ENCODE data around the gene RNU7-1. TPM values are rescaled to one million over a fixed set of nuclear protein-coding genes. Genes with fewer than 3 reads are reported as not detected.

Gene RNU7-1
- total RNA-seq, 4 donors from 2014 or later, result not detected

- Histone ChIP-seq H3K27ac (peak overlapping the region; percentile 89 to 100 (median 95)), H3K4me1 (peaks cover 9 to 58% (median 52%) of the 10 kb centered on the region in 4 donors), H3K9me3 (no peaks in the 10 kb centered on the region), H3K4me3 (peak overlapping the region in 3 of 4 donors; percentile 2 to 83 (median 62)), H3K36me3 (peaks cover 0 to 27% (median 0%) of the 10 kb centered on the region in 3 donors), H3K27me3 (no peaks in the 10 kb centered on the region)
- DNase-seq, result peak in 2 of 3 donors; percentile 82 to 84
- TF ChIP-seq POLR2A (IDR thresholded peaks at IDR 0.05) (peak; percentile 22 to 50), CTCF (IDR thresholded peaks at IDR 0.05) (peak in 4 of 6 experiments; percentile 37 to 52 (median 49))
Measured at GRCh38 chr12:6961695-6962284, 18.2 kb downstream of the RNU7-1 start.

DNA sequence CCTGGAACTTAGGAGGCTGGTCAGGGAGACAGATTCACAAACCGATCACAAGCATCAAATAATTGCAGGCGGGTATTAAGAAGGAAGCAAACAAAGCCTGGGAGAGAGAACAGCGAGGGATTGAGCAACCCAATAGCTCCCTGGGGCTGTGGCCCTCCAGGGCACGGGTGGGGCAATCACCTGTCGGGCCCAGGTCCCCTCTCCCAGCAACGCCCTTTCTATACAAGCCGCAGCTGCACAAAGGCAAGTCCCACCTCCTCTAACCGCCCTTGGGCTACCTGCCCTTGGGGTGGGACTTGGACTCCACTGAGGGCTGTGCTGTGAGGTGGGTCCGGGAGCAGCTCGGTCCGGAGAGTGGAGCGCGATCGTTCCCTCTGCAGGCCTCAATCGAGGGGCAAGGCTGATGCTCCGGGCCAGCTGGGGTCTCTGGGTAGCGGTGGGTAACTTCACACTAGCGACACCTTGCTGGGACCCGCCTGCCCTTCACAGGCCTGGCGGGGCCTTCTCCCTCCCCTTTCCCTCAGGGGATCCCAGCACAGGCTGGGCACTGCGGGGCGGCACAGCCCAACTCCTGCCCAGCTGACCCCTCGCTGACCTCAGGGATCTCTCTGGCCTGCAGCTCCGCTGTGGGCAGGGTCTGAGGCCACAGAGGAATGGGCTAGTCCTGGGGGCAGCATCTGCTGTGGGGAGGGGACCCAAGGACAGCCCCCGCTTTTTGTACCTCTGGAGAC lies 18.8 kb downstream of the RNU7-1 start:
- Histone ChIP-seq H3K36me3 (peaks cover 0 to 32% (median 0%) of the 10 kb centered on the region in 3 donors), H3K4me3 (peak overlapping the region in 3 of 4 donors; percentile 49 to 83 (median 62)), H3K9me3 (no peaks in the 10 kb centered on the region), H3K27ac (peak overlapping the region; percentile 89 to 100 (median 95)), H3K27me3 (no peaks in the 10 kb centered on the region), H3K4me1 (peaks cover 9 to 52% (median 48%) of the 10 kb centered on the region in 4 donors)
- peak in 2 of 3 donors; percentile 85 to 86 for DNase-seq
- no peak for TF ChIP-seq CTCF (IDR thresholded peaks at IDR 0.05)
- TF ChIP-seq POLR2A (IDR thresholded peaks at IDR 0.05), result peak; percentile 90 to 92

GRCh38 chr12:6963016-6963731 lies 19.6 kb downstream of the RNU7-1 start:
- peak in 2 of 3 donors; percentile 90 to 95 for DNase-seq
- Histone ChIP-seq H3K27ac (peak overlapping the region; percentile 89 to 100 (median 95)), H3K27me3 (no peaks in the 10 kb centered on the region), H3K4me1 (peaks cover 9 to 57% (median 42%) of the 10 kb centered on the region in 4 donors), H3K4me3 (peak overlapping the region in 3 of 4 donors; percentile 49 to 83 (median 62)), H3K9me3 (no peaks in the 10 kb centered on the region), H3K36me3 (peaks cover 0 to 34% (median 0%) of the 10 kb centered on the region in 3 donors)
- TF ChIP-seq CTCF (IDR thresholded peaks at IDR 0.05), result peak in 3 of 6 experiments; percentile 54 to 58 (median 56)
- peak; percentile 98 for TF ChIP-seq POLR2A (IDR thresholded peaks at IDR 0.05)

- H3K4me1 ChIP-seq, result peaks cover 9 to 65% (median 35%) of the 10 kb centered on the region in 4 donors
- peak overlapping the region in 3 of 4 donors; percentile 49 to 83 (median 62) for H3K4me3 ChIP-seq
- no peaks in the 10 kb centered on the region for H3K27me3 ChIP-seq
- no peaks in the 10 kb centered on the region for H3K9me3 ChIP-seq
- TF ChIP-seq CTCF (IDR thresholded peaks at IDR 0.05) (no peak), POLR2A (IDR thresholded peaks at IDR 0.05) (no peak)
- DNase-seq, result peak in 1 of 3 donors; percentile 65
- H3K36me3 ChIP-seq, result peaks cover 0 to 40% (median 0%) of the 10 kb centered on the region in 3 donors
- peak overlapping the region; percentile 67 to 100 (median 95) for H3K27ac ChIP-seq
Measured at GRCh38 chr12:6963791-6964413, 20.3 kb downstream of the RNU7-1 start.

GRCh38 chr12:6964605-6965025 lies 21.0 kb downstream of the RNU7-1 start:
- H3K27me3 ChIP-seq, result no peaks in the 10 kb centered on the region
- TF ChIP-seq POLR2A (IDR thresholded peaks at IDR 0.05) (no peak), CTCF (IDR thresholded peaks at IDR 0.05) (no peak)
- no peak for DNase-seq
- H3K27ac ChIP-seq, result peak overlapping the region; percentile 67 to 100 (median 95)
- H3K9me3 ChIP-seq, result no peaks in the 10 kb centered on the region
- H3K4me1 ChIP-seq, result peaks cover 9 to 70% (median 37%) of the 10 kb centered on the region in 4 donors
- peaks cover 0 to 40% (median 0%) of the 10 kb centered on the region in 3 donors for H3K36me3 ChIP-seq
- H3K4me3 ChIP-seq, result peak overlapping the region in 2 of 4 donors; percentile 62 to 83

Data from Peyer's patch (tissue), 4 donors.